OCI-LY1 (cell line): ENCODE measurements around the gene THBS4.

ENCODE experiments used
- CTCF ChIP-seq: fragments of 200-600 bp; sonication (generic), shearing (Covaris generic); IDR thresholded peaks from 2 replicates; pipeline ENCODE4 v1.5.1; 2017; ENCODE audit warnings: mild to moderate bottlenecking, antibody characterized with exemption, low read length, moderate library complexity, mixed read lengths
- EZH2 ChIP-seq: fragments of 200-600 bp; sonication (generic), shearing (Covaris generic); IDR thresholded peaks from 2 replicates; pipeline ENCODE4 v1.8.0; 2017; ENCODE audit warnings: borderline replicate concordance, mixed run types, mild to moderate bottlenecking, antibody characterized with exemption, low read length, moderate library complexity, mixed read lengths

- TF ChIP-seq CTCF (no peak), EZH2 (no peak)
These were observed 80.9 kb downstream of the THBS4 start for GRCh38 chr5:80116000-80116399.
